Adipocyte (in vitro differentiated cells): ENCODE data around the gene OR8D2.
"Not testable (repeated sequence)": the region's sequence is repeated elsewhere in the genome, so short reads cannot be mapped to it uniquely, and the experiment has no call there.

ENCODE experiments used
- DNase-seq: peaks from one replicate; pipeline ENCODE4 v3.0.0-alpha.2; 2015; ENCODE audit warnings: low read depth
- H3K27me3 ChIP-seq: replicated peaks from 2 replicates; pipeline ENCODE4 v1.7.0; 2013; ENCODE audit warnings: mild to moderate bottlenecking, low read length, moderate library complexity; ENCODE audit not compliant: control insufficient read depth, insufficient read depth
- H3K36me3 ChIP-seq: 2 replicates; pipeline ENCODE4 v1.7.0; 2013; ENCODE audit warnings: low read length, mild to moderate bottlenecking, moderate library complexity; ENCODE audit not compliant: control insufficient read depth, insufficient read depth, severe bottlenecking
- H3K4me1 ChIP-seq: 2 replicates; pipeline ENCODE4 v1.7.0; 2013; ENCODE audit warnings: mild to moderate bottlenecking, low read length, moderate library complexity; ENCODE audit not compliant: control insufficient read depth, insufficient read depth
- H3K4me3 ChIP-seq: 2 replicates; pipeline ENCODE4 v1.7.0; 2013; ENCODE audit warnings: mild to moderate bottlenecking, low read length, moderate library complexity
- H3K9ac ChIP-seq: 2 replicates; pipeline ENCODE4 v1.7.0; 2013; ENCODE audit warnings: mild to moderate bottlenecking, low read length, moderate library complexity
- H3K9me3 ChIP-seq: 2 replicates; pipeline ENCODE4 v1.7.0; 2013; ENCODE audit warnings: mild to moderate bottlenecking, low read length, moderate library complexity; ENCODE audit not compliant: control insufficient read depth

The OR8D2 gene

GRCh38 chr11:124285610-124286344 is 34.2 kb downstream of the OR8D2 start:
- Histone ChIP-seq H3K4me3 (no peak overlapping the region), H3K4me1 (no peaks in the 10 kb centered on the region)
- peak; percentile 11 for DNase-seq

GRCh38 chr11:124278261-124278660 is 41.7 kb downstream of the OR8D2 start:
- Histone ChIP-seq H3K9ac (no peak overlapping the region), H3K9me3 (no peaks in the 10 kb centered on the region), H3K4me1 (no peaks in the 10 kb centered on the region), H3K4me3 (no peak overlapping the region), H3K27me3 (peaks cover 3% of the 10 kb centered on the region), H3K36me3 (no peaks in the 10 kb centered on the region)
- no peak for DNase-seq

More at GRCh38 chr11:124285610-124286344, 34.2 kb downstream of the OR8D2 start:
- Histone ChIP-seq H3K9ac (no peak overlapping the region), H3K27me3 (no peaks in the 10 kb centered on the region), H3K36me3 (no peaks in the 10 kb centered on the region), H3K9me3 (peaks cover 13% of the 10 kb centered on the region)

GRCh38 chr11:124277804-124278203 is 42.2 kb downstream of the OR8D2 start:
- no peak overlapping the region for H3K9ac ChIP-seq
- H3K27me3 ChIP-seq: peaks cover 3% of the 10 kb centered on the region
- no peaks in the 10 kb centered on the region for H3K36me3 ChIP-seq
- no peaks in the 10 kb centered on the region for H3K4me1 ChIP-seq
- DNase-seq: no peak
- no peaks in the 10 kb centered on the region for H3K9me3 ChIP-seq
- H3K4me3 ChIP-seq: no peak overlapping the region

- no peaks in the 10 kb centered on the region for H3K4me1 ChIP-seq
- no peak overlapping the region for H3K9ac ChIP-seq
- no peak overlapping the region for H3K4me3 ChIP-seq
- H3K9me3 ChIP-seq: no peaks in the 10 kb centered on the region
- no peaks in the 10 kb centered on the region for H3K36me3 ChIP-seq
- DNase-seq: no peak
- peaks cover 3% of the 10 kb centered on the region for H3K27me3 ChIP-seq
Observed at GRCh38 chr11:124277207-124277606, 42.8 kb downstream of the OR8D2 start.

GRCh38 chr11:124276081-124276480 is 43.9 kb downstream of the OR8D2 start:
- no peak for DNase-seq
- Histone ChIP-seq H3K36me3 (no peaks in the 10 kb centered on the region), H3K9me3 (no peaks in the 10 kb centered on the region), H3K4me3 (no peak overlapping the region), H3K4me1 (no peaks in the 10 kb centered on the region), H3K9ac (no peak overlapping the region), H3K27me3 (peaks cover 3% of the 10 kb centered on the region)

- no peak for DNase-seq
- H3K9me3 ChIP-seq: no peaks in the 10 kb centered on the region
- no peaks in the 10 kb centered on the region for H3K4me1 ChIP-seq
- H3K36me3 ChIP-seq: no peaks in the 10 kb centered on the region
- no peaks in the 10 kb centered on the region for H3K27me3 ChIP-seq
- no peak overlapping the region for H3K9ac ChIP-seq
- H3K4me3 ChIP-seq: no peak overlapping the region
Observed at GRCh38 chr11:124274000-124274399, 46.0 kb downstream of the OR8D2 start.

GRCh38 chr11:124270886-124271285 is 49.1 kb downstream of the OR8D2 start:
- not testable (repeated sequence) for H3K4me1 ChIP-seq, H3K9me3 ChIP-seq, H3K27me3 ChIP-seq, DNase-seq, H3K4me3 ChIP-seq, H3K36me3 ChIP-seq, H3K9ac ChIP-seq
